GM23338 (cell line): ENCODE data around the gene LYL1. TPM values are rescaled to one million over a fixed set of nuclear protein-coding genes. Genes with fewer than 3 reads are reported as not detected.

Experiments
- ATAC-seq: fragments of 200-7000 bp; cut with Tn5 transposase; 3 replicates; pipeline ENCODE4 v1.9.1; 2020
- DNase-seq: peaks from one replicate; pipeline ENCODE4 v3.0.0-alpha.2; 2015; ENCODE audit warnings: low spot score
- H2AFZ ChIP-seq: fragments of 200-600 bp; sonication (generic); 2 replicates; pipeline ENCODE4 v1.8.0; 2016; ENCODE audit warnings: antibody characterized with exemption, mild to moderate bottlenecking, moderate library complexity
- H3F3A ChIP-seq: fragments of 200-600 bp; sonication (generic); replicated peaks from 2 replicates; pipeline ENCODE4 v1.8.0; 2017; ENCODE audit warnings: antibody characterized with exemption, mixed run types, low read depth
- H3K27ac ChIP-seq: fragments of 200-600 bp; sonication (generic); 2 replicates; pipeline ENCODE4 v1.6.1; 2016; ENCODE audit warnings: low read depth
- H3K27me3 ChIP-seq: fragments of 200-600 bp; sonication (generic); 2 replicates; pipeline ENCODE4 v1.8.0; 2016; ENCODE audit warnings: mild to moderate bottlenecking, mixed run types, moderate library complexity; ENCODE audit not compliant: insufficient read depth
- H3K36me3 ChIP-seq: fragments of 200-600 bp; sonication (generic); 2 replicates; pipeline ENCODE4 v1.8.0; 2016; ENCODE audit warnings: mild to moderate bottlenecking; ENCODE audit not compliant: insufficient read depth
- H3K4me1 ChIP-seq: fragments of 200-600 bp; sonication (generic); 2 replicates; pipeline ENCODE4 v1.8.0; 2016; ENCODE audit warnings: mild to moderate bottlenecking, moderate library complexity; ENCODE audit not compliant: insufficient read depth
- H3K4me2 ChIP-seq: fragments of 200-600 bp; sonication (generic); 2 replicates; pipeline ENCODE4 v1.7.1; 2017; ENCODE audit warnings: mixed run types
- H3K4me3 ChIP-seq: fragments of 200-600 bp; sonication (generic); 2 replicates; pipeline ENCODE4 v1.6.1; 2016; ENCODE audit warnings: mixed run types
- H3K79me2 ChIP-seq: fragments of 200-600 bp; sonication (generic); replicated peaks from 2 replicates; pipeline ENCODE4 v1.8.0; 2017; ENCODE audit warnings: mild to moderate bottlenecking; ENCODE audit not compliant: insufficient read depth
- H3K9me2 ChIP-seq: fragments of 200-600 bp; sonication (generic); 2 replicates; pipeline ENCODE4 v1.8.0; 2017; ENCODE audit not compliant: insufficient read depth
- H4K20me1 ChIP-seq: fragments of 200-600 bp; sonication (generic); replicated peaks from 2 replicates; pipeline ENCODE4 v1.8.0; 2017; ENCODE audit warnings: mild to moderate bottlenecking; ENCODE audit not compliant: insufficient read depth
- H3K27ac Mint-ChIP-seq: 2 replicates; pipeline ENCODE4 v1.8.0; 2020; ENCODE audit warnings: inconsistent platforms, mild to moderate bottlenecking, moderate library complexity, mixed read lengths
- H3K27me3 Mint-ChIP-seq: 3 replicates; pipeline ENCODE4 v1.8.0; 2022; ENCODE audit warnings: low read depth, mild to moderate bottlenecking, moderate library complexity, mixed read lengths, inconsistent platforms; ENCODE audit not compliant: insufficient read depth, poor library complexity
- H3K36me3 Mint-ChIP-seq: 3 replicates; pipeline ENCODE4 v1.8.0; 2021; ENCODE audit warnings: low read depth, mild to moderate bottlenecking, inconsistent platforms, moderate library complexity, mixed read lengths
- H3K4me1 Mint-ChIP-seq: 3 replicates; pipeline ENCODE4 v1.8.0; 2020; ENCODE audit warnings: mild to moderate bottlenecking, inconsistent platforms, mixed read lengths
- H3K4me3 Mint-ChIP-seq: 3 replicates; pipeline ENCODE4 v1.8.0; 2021; ENCODE audit warnings: moderate library complexity, mild to moderate bottlenecking, inconsistent platforms, mixed read lengths
- H3K9me3 Mint-ChIP-seq: 3 replicates; pipeline ENCODE4 v1.8.0; 2020; ENCODE audit warnings: moderate library complexity, mild to moderate bottlenecking, inconsistent platforms, mixed read lengths
- CTCF ChIP-seq, 2 experiments: fragments of 200-600 bp in 1 of 2; sonication (generic) in 1 of 2; conservative IDR thresholded peaks; 2 replicates each; pipeline versions ENCODE4 v1.5.1 to v1.6.1; 2016 to 2017; ENCODE audit warnings: antibody characterized with exemption in 2 of 2, low read depth in 2 of 2, mild to moderate bottlenecking in 2 of 2, moderate library complexity in 1 of 2
- REST ChIP-seq: IDR thresholded peaks from one replicate; pipeline ENCODE4 v1.6.1; 2018; ENCODE audit warnings: antibody characterized with exemption; ENCODE audit not compliant: unreplicated experiment
- STAT1 ChIP-seq: IDR thresholded peaks from one replicate; pipeline ENCODE4 v1.6.1; 2016; ENCODE audit warnings: antibody characterized with exemption; ENCODE audit not compliant: unreplicated experiment
- ZNF114 ChIP-seq: fragments of 250-450 bp; sonication (Bioruptor Pico); IDR thresholded peaks from 2 replicates; pipeline ENCODE4 v1.5.0; 2020; ENCODE audit warnings: mild to moderate bottlenecking, moderate library complexity
- ZNF331 ChIP-seq: fragments of 250-450 bp; sonication (Bioruptor Pico); IDR thresholded peaks from 2 replicates; pipeline ENCODE4 v1.5.0; 2020; ENCODE audit warnings: low read depth, mild to moderate bottlenecking, moderate library complexity
- ZNF462 ChIP-seq: fragments of 250-450 bp; sonication (Bioruptor Pico); IDR thresholded peaks from 2 replicates; pipeline ENCODE4 v1.5.0; 2020; ENCODE audit warnings: mild to moderate bottlenecking, moderate library complexity
- polyA plus RNA-seq: library from polyadenylated mRNA; unstranded; fragments of >200 nt; fragmentation: Nextera tagmentation; extraction: Ambion mirVana; gene quantifications from 2 replicates; pipeline ENCODE4 v1.2.1, GENCODE V29; 2016
- total RNA-seq: library from RNA; depleted of rRNA; stranded (reverse); fragments of >200 nt; shearing (Covaris generic); gene quantifications from 2 replicates; pipeline ENCODE4 v1.2.3, GENCODE V29; 2014

Gene LYL1
- total and polyA plus RNA-seq, 2 experiments from 2014 or later = 1.2 to 2.2 TPM

- peaks cover 6% of the 10 kb centered on the region for H3F3A ChIP-seq
- H3K4me2 ChIP-seq = peak overlapping the region; percentile 94
- H3K4me1 ChIP-seq = peaks cover 32% of the 10 kb centered on the region
- H3K27ac ChIP-seq = peak overlapping the region; percentile 72; the same call in 1 of the 2 replicates
- ATAC-seq (no peak), DNase-seq (no peak)
- Mint-ChIP-seq H3K4me1 (peaks cover 50% of the 10 kb centered on the region), H3K27me3 (peaks cover 34% of the 10 kb centered on the region), H3K36me3 (peaks cover 35% of the 10 kb centered on the region; the same call in 2 of the 3 replicates), H3K27ac (peak overlapping the region; percentile 79; the same call in 1 of the 2 replicates), H3K4me3 (peak overlapping the region; percentile 93), H3K9me3 (peaks cover 3% of the 10 kb centered on the region)
- H3K27me3 ChIP-seq = no peaks in the 10 kb centered on the region
- H4K20me1 ChIP-seq = peaks cover 65% of the 10 kb centered on the region
- peak overlapping the region; percentile 96; the same call in 1 of the 2 replicates for H3K4me3 ChIP-seq
- H3K79me2 ChIP-seq = peaks cover 84% of the 10 kb centered on the region
- no peak for TF ChIP-seq CTCF (conservative IDR thresholded peaks at IDR 0.05; ENCODE audit: low read depth in 2 of 2)
- no peak for TF ChIP-seq STAT1
- no peak for TF ChIP-seq ZNF114 (CRISPR knock-in tag)
- TF ChIP-seq REST = no peak
- H3K36me3 ChIP-seq = no peaks in the 10 kb centered on the region
- no peaks in the 10 kb centered on the region for H3K9me2 ChIP-seq
- H2AFZ ChIP-seq = no peak overlapping the region
These were observed 18.2 kb upstream of the LYL1 start for GRCh38 chr19:13120817-13121216.

GRCh38 chr19:13120031-13120430, 17.4 kb upstream of the LYL1 start:
- Histone ChIP-seq H3K9me2 (no peaks in the 10 kb centered on the region), H4K20me1 (peaks cover 58% of the 10 kb centered on the region), H3K4me1 (peaks cover 37% of the 10 kb centered on the region), H3K36me3 (no peaks in the 10 kb centered on the region), H3K4me2 (peak overlapping the region; percentile 94), H3K27ac (peak overlapping the region; percentile 74; the same call in 1 of the 2 replicates), H3F3A (peaks cover 6% of the 10 kb centered on the region), H3K27me3 (no peaks in the 10 kb centered on the region), H3K79me2 (peaks cover 84% of the 10 kb centered on the region), H3K4me3 (peak overlapping the region; percentile 96), H2AFZ (no peak overlapping the region)
- DNase-seq (no peak), ATAC-seq (no peak)
- Mint-ChIP-seq H3K27me3 (peaks cover 35% of the 10 kb centered on the region), H3K4me3 (peak overlapping the region; percentile 93), H3K36me3 (peaks cover 41% of the 10 kb centered on the region), H3K4me1 (peaks cover 54% of the 10 kb centered on the region), H3K27ac (no peak overlapping the region), H3K9me3 (peaks cover 3% of the 10 kb centered on the region)
- TF ChIP-seq ZNF462 = no peak
- no peak for TF ChIP-seq ZNF331
- TF ChIP-seq ZNF114 (CRISPR knock-in tag) = no peak
